Measurements from ENCODE around the gene MAP4K4. TPM values are rescaled to one million over a fixed set of nuclear protein-coding genes. Genes with fewer than 3 reads are reported as not detected.

Gene MAP4K4
- total and polyA plus RNA-seq, 2 of the 13 experiments (the other 11 are each of a cell fraction or from before 2014, with no cell fraction given), result 105 to 264 TPM

GRCh38 chr2:101756266-101756665, 58.8 kb downstream of the MAP4K4 start (continued):
- peak; percentile 64 for TF ChIP-seq NR2C2 (CRISPR knock-in tag; IDR thresholded peaks at IDR 0.05; ENCODE audit: borderline replicate concordance)
- TF ChIP-seq ZMYM4 (CRISPR knock-in tag; IDR thresholded peaks at IDR 0.05), result 0 out of 2 replicates have a peak, but pooled peaks have one; percentile 35
- 0 out of 2 replicates have a peak, but pooled peaks have one; percentile 27 for TF ChIP-seq ISL2 (CRISPR knock-in tag; IDR thresholded peaks at IDR 0.05)
- TF ChIP-seq THAP9 (CRISPR knock-in tag; IDR thresholded peaks at IDR 0.05; ENCODE audit: borderline replicate concordance), result no peak
- peak; percentile 30 for TF ChIP-seq ZNF781 (CRISPR knock-in tag; IDR thresholded peaks at IDR 0.05; ENCODE audit: borderline replicate concordance, not compliant biosample characterization)
- TF ChIP-seq ZNF557 (CRISPR knock-in tag; IDR thresholded peaks at IDR 0.05), result no peak
- TF ChIP-seq YY1 (IDR thresholded peaks at IDR 0.05; ENCODE audit: insufficient read depth, insufficient replicate concordance, low read depth, low read length), result no peak
- no peak for TF ChIP-seq ZFP90 (CRISPR knock-in tag; IDR thresholded peaks at IDR 0.05; ENCODE audit: borderline replicate concordance)
- no peak for TF ChIP-seq ZFP41 (CRISPR knock-in tag; IDR thresholded peaks at IDR 0.05; ENCODE audit: borderline replicate concordance)
- TF ChIP-seq GFI1 (CRISPR knock-in tag; IDR thresholded peaks at IDR 0.05; ENCODE audit: borderline replicate concordance), result no peak; the same call in 1 of the 2 replicates
- TF ChIP-seq SALL1 (CRISPR knock-in tag; IDR thresholded peaks at IDR 0.05), result peak; percentile 59; the same call in 1 of the 2 replicates
